Upper lobe of left lung (tissue), 6 donors: ENCODE data around the gene ANO10. TPM values are rescaled to one million over a fixed set of nuclear protein-coding genes. Genes with fewer than 3 reads are reported as not detected.

ENCODE experiments used
- ATAC-seq, 2 donors: fragments of 200-7000 bp; cut with Tn5 transposase; one replicate each; pipeline ENCODE4 v1.9.1; 2022; ENCODE audit warnings: mild to moderate bottlenecking in 2 of 2, moderate library complexity in 2 of 2; ENCODE audit not compliant: low FRiP score in 2 of 2
- DNase-seq, 2 donors: peaks; one replicate each; pipeline ENCODE4 v3.0.0-alpha.2; 2019 to 2020
- H3K27ac ChIP-seq, 4 donors: fragments of 200-600 bp; sonication (generic); one replicate each; pipeline ENCODE4 v1.5.1; 2016 to 2019
- H3K27me3 ChIP-seq, 4 donors: fragments of 200-600 bp; sonication (generic); one replicate each; pipeline ENCODE4 v1.5.1; 2017 to 2019
- H3K36me3 ChIP-seq, 4 donors: fragments of 200-600 bp; sonication (generic); one replicate each; pipeline ENCODE4 v1.5.1; 2016 to 2019
- H3K4me1 ChIP-seq, 4 donors: fragments of 200-600 bp; sonication (generic); one replicate each; pipeline ENCODE4 v1.5.1; 2018 to 2019
- H3K4me3 ChIP-seq, 4 donors: fragments of 200-600 bp; sonication (generic); one replicate each; pipeline ENCODE4 v1.5.1; 2017 to 2019; ENCODE audit warnings: mild to moderate bottlenecking in 2 of 4, moderate library complexity in 1 of 4
- H3K9me3 ChIP-seq, 4 donors: fragments of 200-600 bp; sonication (generic); one replicate each; pipeline ENCODE4 v1.5.1; 2018 to 2019
- EP300 ChIP-seq, 4 donors: sonication (generic); formaldehyde crosslinking; IDR thresholded peaks; one replicate each; pipeline ENCODE4 v1.5.1; 2017; ENCODE audit warnings: antibody characterized with exemption in 4 of 4, control low read depth in 2 of 4
- POLR2A ChIP-seq, 4 donors: fragments of 450-650 bp; IDR thresholded peaks; one replicate each; pipeline ENCODE4 v1.5.1; 2016 to 2017; ENCODE audit warnings: antibody characterized with exemption in 4 of 4, mild to moderate bottlenecking in 2 of 4
- POLR2AphosphoS5 ChIP-seq, 2 donors: sonication (generic); formaldehyde crosslinking; IDR thresholded peaks; one replicate each; pipeline ENCODE4 v1.5.1; 2017; ENCODE audit warnings: antibody characterized with exemption in 2 of 2
- WGBS, 2 donors: methylation state at CpG; one replicate each; pipeline ENCODE4 v1.1.5; 2017 to 2018; 5-methylcytosine and 5-hydroxymethylcytosine counted together
- total RNA-seq, 6 donors: library from RNA; depleted of rRNA in 4 of 6; stranded (reverse); fragments of >200 nt in 4 of 6; gene quantifications; one replicate each; pipeline versions ENCODE4 v1.1.0 to v1.2.1, GENCODE V29; 2016 to 2021
- TF ChIP-seq, protein P1 (sequence below), 6 experiments: fragments of 450-650 bp in 4 of 6; fragments of 200-600 bp in 2 of 6; sonication (generic) in 2 of 6; IDR thresholded peaks; one replicate each; pipeline ENCODE4 v1.5.1; 2016 to 2019; ENCODE audit warnings: antibody characterized with exemption in 6 of 6
- donor health status: DM: no; HTN: no; CAD: no; lungs with moderate emphysema.
- donor health status: DM: no; HTN: yes; CAD: no; lungs with severe emphysema.

ANO10 gene
- total RNA-seq, 6 donors from 2014 or later = 12.9 to 27.2 (median 18.3) TPM

- Histone ChIP-seq H3K9me3 (no peaks in the 10 kb centered on the region), H3K4me1 (peaks cover 0 to 6% (median 0%) of the 10 kb centered on the region in 4 donors), H3K27me3 (no peaks in the 10 kb centered on the region), H3K36me3 (no peaks in the 10 kb centered on the region), H3K4me3 (no peak overlapping the region), H3K27ac (no peak overlapping the region)
- TF ChIP-seq EP300 (IDR thresholded peaks at IDR 0.05) (no peak), POLR2A (IDR thresholded peaks at IDR 0.05) (no peak), POLR2AphosphoS5 (IDR thresholded peaks at IDR 0.05) (no peak)
- TF ChIP-seq, protein P1, sequence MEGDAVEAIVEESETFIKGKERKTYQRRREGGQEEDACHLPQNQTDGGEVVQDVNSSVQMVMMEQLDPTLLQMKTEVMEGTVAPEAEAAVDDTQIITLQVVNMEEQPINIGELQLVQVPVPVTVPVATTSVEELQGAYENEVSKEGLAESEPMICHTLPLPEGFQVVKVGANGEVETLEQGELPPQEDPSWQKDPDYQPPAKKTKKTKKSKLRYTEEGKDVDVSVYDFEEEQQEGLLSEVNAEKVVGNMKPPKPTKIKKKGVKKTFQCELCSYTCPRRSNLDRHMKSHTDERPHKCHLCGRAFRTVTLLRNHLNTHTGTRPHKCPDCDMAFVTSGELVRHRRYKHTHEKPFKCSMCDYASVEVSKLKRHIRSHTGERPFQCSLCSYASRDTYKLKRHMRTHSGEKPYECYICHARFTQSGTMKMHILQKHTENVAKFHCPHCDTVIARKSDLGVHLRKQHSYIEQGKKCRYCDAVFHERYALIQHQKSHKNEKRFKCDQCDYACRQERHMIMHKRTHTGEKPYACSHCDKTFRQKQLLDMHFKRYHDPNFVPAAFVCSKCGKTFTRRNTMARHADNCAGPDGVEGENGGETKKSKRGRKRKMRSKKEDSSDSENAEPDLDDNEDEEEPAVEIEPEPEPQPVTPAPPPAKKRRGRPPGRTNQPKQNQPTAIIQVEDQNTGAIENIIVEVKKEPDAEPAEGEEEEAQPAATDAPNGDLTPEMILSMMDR (IDR thresholded peaks at IDR 0.05) = no peak
- 68 to 85% methylated on average over 2 of the region's 2 CpGs for WGBS, 2 donors
- DNase-seq = no peak
- no peak for ATAC-seq
Observed at GRCh38 chr3:43644443-43644842, 22.6 kb upstream of the ANO10 start.

DNA sequence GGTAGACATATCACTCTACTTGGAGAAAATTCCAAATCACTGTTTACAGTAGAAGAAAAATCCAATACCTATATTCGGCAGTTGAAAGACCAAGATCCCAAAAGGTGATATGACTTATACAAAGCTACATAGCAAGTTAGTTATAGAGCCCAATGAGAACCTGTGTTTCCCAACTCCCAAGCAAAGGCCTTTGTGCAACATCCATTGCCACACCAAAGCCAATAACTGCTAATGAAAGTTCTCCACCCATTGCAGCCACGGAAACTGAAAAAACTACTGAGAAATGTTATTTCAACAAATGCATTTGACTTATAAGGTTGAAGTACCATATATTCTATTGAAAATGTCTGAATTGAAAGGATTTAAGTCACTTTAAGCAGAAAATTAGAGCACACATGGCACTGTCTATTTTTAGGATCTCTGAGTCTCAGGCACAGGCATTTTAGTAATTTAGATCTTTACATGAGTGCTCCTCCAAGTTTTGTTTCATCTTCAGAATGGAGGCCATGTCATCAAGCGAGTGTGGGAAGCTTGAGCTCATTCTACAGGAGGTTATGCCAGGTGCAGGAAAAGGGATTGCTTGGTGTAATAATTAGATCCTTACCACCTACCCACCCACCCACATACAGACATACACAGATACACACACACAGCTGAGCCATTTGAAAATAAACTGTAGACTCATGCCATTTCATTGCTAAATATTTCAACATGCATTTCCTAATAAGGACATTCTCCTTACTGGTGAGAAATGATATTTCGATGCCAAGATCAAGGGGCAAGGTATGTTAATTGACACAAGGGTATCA, 19.7 kb upstream of the ANO10 start:
- no peaks in the 10 kb centered on the region for H3K36me3 ChIP-seq
- H3K4me3 ChIP-seq = no peak overlapping the region
- H3K4me1 ChIP-seq = peaks cover 0 to 6% (median 0%) of the 10 kb centered on the region in 4 donors
- 62 to 69% methylated on average over 4 of the region's 4 CpGs for WGBS, 2 donors
- DNase-seq = no peak
- H3K27me3 ChIP-seq = no peaks in the 10 kb centered on the region
- no peak for ATAC-seq
- no peaks in the 10 kb centered on the region for H3K9me3 ChIP-seq
- peak overlapping the region in 2 of 4 donors; percentile 19 to 38 for H3K27ac ChIP-seq
- TF ChIP-seq POLR2AphosphoS5 (IDR thresholded peaks at IDR 0.05) (no peak), POLR2A (IDR thresholded peaks at IDR 0.05) (no peak), EP300 (IDR thresholded peaks at IDR 0.05) (no peak)
- TF ChIP-seq, protein P1 (IDR thresholded peaks at IDR 0.05) = no peak

GRCh38 chr3:43640681-43641080, 18.9 kb upstream of the ANO10 start:
- peaks cover 0 to 6% (median 0%) of the 10 kb centered on the region in 4 donors for H3K4me1 ChIP-seq
- peak overlapping the region in 1 of 4 donors; percentile 38 for H3K27ac ChIP-seq
- H3K27me3 ChIP-seq = no peaks in the 10 kb centered on the region
- H3K9me3 ChIP-seq = no peaks in the 10 kb centered on the region
- H3K4me3 ChIP-seq = no peak overlapping the region
- DNase-seq (no peak), ATAC-seq (no peak)
- 84 to 94% methylated on average over 3 of the region's 3 CpGs for WGBS, 2 donors
- no peaks in the 10 kb centered on the region for H3K36me3 ChIP-seq
- TF ChIP-seq POLR2A (IDR thresholded peaks at IDR 0.05) = no peak
- TF ChIP-seq, protein P1 (IDR thresholded peaks at IDR 0.05) = no peak
- TF ChIP-seq POLR2AphosphoS5 (IDR thresholded peaks at IDR 0.05) = no peak
- TF ChIP-seq EP300 (IDR thresholded peaks at IDR 0.05) = no peak

- WGBS, 2 donors = 38 to 54% methylated on average over 8 to 9 of the region's 9 CpGs
- peak overlapping the region in 1 of 4 donors; percentile 65 for H3K27ac ChIP-seq
- ATAC-seq = peak; percentile 48 to 86
- peaks cover 0 to 6% (median 0%) of the 10 kb centered on the region in 4 donors for H3K4me1 ChIP-seq
- H3K27me3 ChIP-seq = no peaks in the 10 kb centered on the region
- no peaks in the 10 kb centered on the region for H3K9me3 ChIP-seq
- H3K36me3 ChIP-seq = no peaks in the 10 kb centered on the region
- TF ChIP-seq, protein P1 (IDR thresholded peaks at IDR 0.05) = peak in 1 of 6 experiments; percentile 24
- no peak for TF ChIP-seq POLR2A (IDR thresholded peaks at IDR 0.05)
- no peak for TF ChIP-seq POLR2AphosphoS5 (IDR thresholded peaks at IDR 0.05)
- no peak for TF ChIP-seq EP300 (IDR thresholded peaks at IDR 0.05)
- no peak overlapping the region for H3K4me3 ChIP-seq
- peak in 1 of 2 donors; percentile 77 for DNase-seq
Observed at GRCh38 chr3:43638594-43639447, 17.0 kb upstream of the ANO10 start.
